Lower lobe of right lung (tissue), 2 donors: ENCODE results near the gene GGT6. TPM values are rescaled to one million over a fixed set of nuclear protein-coding genes. Genes with fewer than 3 reads are reported as not detected.
A peak's percentile ranks its signal among the peaks of the same experiment; 100 is the strongest.

Source experiments
- ATAC-seq, 2 donors: fragments of 200-7000 bp; cut with Tn5 transposase; one replicate each; pipeline ENCODE4 v1.9.1; 2020 to 2022; ENCODE audit warnings: mild to moderate bottlenecking in 2 of 2, moderate library complexity in 2 of 2
- DNase-seq: peaks from one replicate; pipeline ENCODE4 v3.0.0-alpha.2; 2020
- H3K27ac ChIP-seq: fragments of 200-600 bp; one replicate; pipeline ENCODE4 v1.8.0; 2022
- H3K27me3 ChIP-seq: fragments of 200-600 bp; one replicate; pipeline ENCODE4 v1.8.0; 2022; ENCODE audit warnings: low read depth
- H3K36me3 ChIP-seq: fragments of 200-600 bp; one replicate; pipeline ENCODE4 v1.8.0; 2022; ENCODE audit warnings: mild to moderate bottlenecking
- H3K4me1 ChIP-seq: fragments of 200-600 bp; one replicate; pipeline ENCODE4 v1.8.0; 2022
- H3K4me3 ChIP-seq: fragments of 200-600 bp; one replicate; pipeline ENCODE4 v1.8.0; 2022; ENCODE audit warnings: mild to moderate bottlenecking
- H3K9me3 ChIP-seq: fragments of 200-600 bp; one replicate; pipeline ENCODE4 v1.8.0; 2022
- CTCF ChIP-seq: fragments of 200-600 bp; IDR thresholded peaks from one replicate; pipeline ENCODE4 v1.8.0; 2022; ENCODE audit warnings: antibody characterized with exemption, mild to moderate bottlenecking
- intact Hi-C: fragments of 100-400 bp; cut with DNase I; formaldehyde crosslinking; loops from one replicate; pipeline ENCODE4 v1.11.0; 2022
- total RNA-seq: library from RNA; stranded (reverse); fragmentation: NEBNext Ultra II Directional; extraction: Animal tissue kit (Norgen Biotek cat#: 25700); gene quantifications from one replicate; pipeline ENCODE4 v1.2.1, GENCODE V29; 2021
- donor health status: DM: no; HTN: yes; CAD: no; lungs with severe emphysema.

GGT6 gene
- total RNA-seq, 1 donor from 2014 or later = 3.7 TPM

- intact Hi-C loops = no loop called here
- no peaks in the 10 kb centered on the region for H3K36me3 ChIP-seq
- peaks cover 40% of the 10 kb centered on the region for H3K27me3 ChIP-seq
- DNase-seq (no peak), ATAC-seq (no peak)
- TF ChIP-seq CTCF = no peak
- peak overlapping the region; percentile 59 for H3K4me3 ChIP-seq
- no peaks in the 10 kb centered on the region for H3K9me3 ChIP-seq
- peaks cover 8% of the 10 kb centered on the region for H3K4me1 ChIP-seq
- H3K27ac ChIP-seq = no peak overlapping the region
These were observed 25.7 kb upstream of the GGT6 start for GRCh38 chr17:4586043-4586442.

GRCh38 chr17:4585638-4585994, 25.2 kb upstream of the GGT6 start:
- DNase-seq (no peak), ATAC-seq (no peak)
- Histone ChIP-seq H3K9me3 (no peaks in the 10 kb centered on the region), H3K36me3 (no peaks in the 10 kb centered on the region), H3K27me3 (peaks cover 41% of the 10 kb centered on the region), H3K4me1 (peaks cover 8% of the 10 kb centered on the region), H3K27ac (no peak overlapping the region), H3K4me3 (peak overlapping the region; percentile 59)
- no peak for TF ChIP-seq CTCF
- intact Hi-C loops = no loop called here

GRCh38 chr17:4584917-4585637, 24.7 kb upstream of the GGT6 start:
- peaks cover 46% of the 10 kb centered on the region for H3K27me3 ChIP-seq
- ATAC-seq = peak in 1 of 2 donors; percentile 2
- H3K27ac ChIP-seq = no peak overlapping the region
- no peak for TF ChIP-seq CTCF
- no peaks in the 10 kb centered on the region for H3K9me3 ChIP-seq
- H3K36me3 ChIP-seq = no peaks in the 10 kb centered on the region
- H3K4me1 ChIP-seq = peaks cover 8% of the 10 kb centered on the region
- intact Hi-C loops = no loop called here
- DNase-seq = no peak
- peak overlapping the region; percentile 59 for H3K4me3 ChIP-seq

- H3K36me3 ChIP-seq = no peaks in the 10 kb centered on the region
- no peak for TF ChIP-seq CTCF
- intact Hi-C loops = no loop called here
- peak; percentile 71 to 73 for ATAC-seq
- no peaks in the 10 kb centered on the region for H3K9me3 ChIP-seq
- no peak for DNase-seq
- peak within 1 kb of the TSS; percentile 44 for H3K27ac ChIP-seq
- H3K27me3 ChIP-seq = peaks cover 46% of the 10 kb centered on the region
- peaks cover 8% of the 10 kb centered on the region for H3K4me1 ChIP-seq
- peak within 1 kb of the TSS; percentile 59 for H3K4me3 ChIP-seq
These were observed 23.9 kb upstream of the GGT6 start, which contains the start of gene SMTNL2 for GRCh38 chr17:4584101-4584916. TSS of gene SMTNL2 (plus strand) at chr17:4584529. CDS start at chr17:4584606, 77 bp downstream.

GRCh38 chr17:4583782-4584100, 23.4 kb upstream of the GGT6 start:
- ATAC-seq (peak; percentile 54), DNase-seq (no peak)
- H3K4me3 ChIP-seq = peak overlapping the region; percentile 59
- H3K36me3 ChIP-seq = no peaks in the 10 kb centered on the region
- peaks cover 8% of the 10 kb centered on the region for H3K4me1 ChIP-seq
- peak overlapping the region; percentile 44 for H3K27ac ChIP-seq
- intact Hi-C loops = no loop called here
- H3K27me3 ChIP-seq = peaks cover 46% of the 10 kb centered on the region
- TF ChIP-seq CTCF = peak; percentile 35
- no peaks in the 10 kb centered on the region for H3K9me3 ChIP-seq
